HK-2 (cell line): ENCODE measurements around the gene PGAP3.
"Not testable (repeated sequence)": the region's sequence is repeated elsewhere in the genome, so short reads cannot be mapped to it uniquely, and the experiment has no call there.

ENCODE experiments used
- DNase-seq: peaks from one replicate; pipeline ENCODE4 v3.0.0-alpha.2; 2018; ENCODE audit not compliant: unreplicated experiment

Gene PGAP3

DNA sequence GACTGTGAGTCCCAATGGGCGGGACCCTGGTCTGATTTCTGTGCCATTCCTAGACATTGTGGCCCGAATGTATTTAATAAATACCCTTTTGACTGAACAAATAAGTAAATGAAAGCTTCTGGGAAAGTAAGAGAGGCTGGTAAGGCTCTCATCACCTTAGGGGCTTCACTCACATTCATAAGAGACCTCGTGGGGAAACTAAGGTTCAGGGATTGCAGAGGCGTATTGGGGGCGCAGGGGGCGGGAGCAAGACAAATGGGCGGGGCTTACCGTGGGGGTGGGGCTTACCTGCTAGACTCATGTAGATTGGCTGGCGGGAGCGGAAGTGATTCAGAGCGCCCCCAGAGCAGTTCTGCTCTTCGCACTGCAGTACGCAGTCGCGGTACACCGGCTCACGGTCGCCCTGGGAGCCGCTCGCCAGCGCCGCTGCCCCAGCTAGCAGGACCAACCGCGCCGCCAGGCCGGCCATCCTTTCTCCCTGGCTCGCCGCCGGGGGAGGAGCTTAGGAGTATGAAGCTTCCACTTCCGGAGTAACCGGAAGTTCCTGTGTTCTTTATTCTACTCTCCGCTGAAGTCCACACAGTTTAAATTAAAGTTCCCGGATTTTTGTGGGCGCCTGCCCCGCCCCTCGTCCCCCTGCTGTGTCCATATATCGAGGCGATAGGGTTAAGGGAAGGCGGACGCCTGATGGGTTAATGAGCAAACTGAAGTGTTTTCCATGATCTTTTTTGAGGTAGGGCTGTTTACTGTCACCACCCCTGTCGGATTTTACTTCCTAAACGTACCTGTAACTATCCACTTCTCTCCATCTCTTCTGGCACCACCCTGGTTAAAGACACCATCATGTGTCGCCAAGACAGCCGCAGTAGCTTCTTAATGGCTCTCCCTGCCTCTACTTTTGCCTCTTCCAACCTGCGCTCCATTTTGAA, at the start of gene PGAP3:
TSS of gene PGAP3 (minus strand) at position 512 of the 929 bp plus-strand sequence. CDS start at position 469, 43 bp downstream.
- peak; percentile 89 for DNase-seq

- DNase-seq: no peak
Observed at GRCh38 chr17:39737206-39737759, 49.4 kb upstream of the PGAP3 start.

- no peak for DNase-seq
Observed at GRCh38 chr17:39736319-39737165, 48.7 kb upstream of the PGAP3 start.

- no peak for DNase-seq
Observed at GRCh38 chr17:39735882-39736281, 48.0 kb upstream of the PGAP3 start.

- no peak for DNase-seq
Observed at GRCh38 chr17:39732586-39732985, 44.7 kb upstream of the PGAP3 start.

- peak; percentile 94 for DNase-seq
Observed at GRCh38 chr17:39730095-39730921, 42.5 kb upstream of the PGAP3 start, which contains the start of gene MIEN1. MIEN1 (minus strand) TSS chr17:39730532; CDS start chr17:39730495, 37 bp downstream.

DNA sequence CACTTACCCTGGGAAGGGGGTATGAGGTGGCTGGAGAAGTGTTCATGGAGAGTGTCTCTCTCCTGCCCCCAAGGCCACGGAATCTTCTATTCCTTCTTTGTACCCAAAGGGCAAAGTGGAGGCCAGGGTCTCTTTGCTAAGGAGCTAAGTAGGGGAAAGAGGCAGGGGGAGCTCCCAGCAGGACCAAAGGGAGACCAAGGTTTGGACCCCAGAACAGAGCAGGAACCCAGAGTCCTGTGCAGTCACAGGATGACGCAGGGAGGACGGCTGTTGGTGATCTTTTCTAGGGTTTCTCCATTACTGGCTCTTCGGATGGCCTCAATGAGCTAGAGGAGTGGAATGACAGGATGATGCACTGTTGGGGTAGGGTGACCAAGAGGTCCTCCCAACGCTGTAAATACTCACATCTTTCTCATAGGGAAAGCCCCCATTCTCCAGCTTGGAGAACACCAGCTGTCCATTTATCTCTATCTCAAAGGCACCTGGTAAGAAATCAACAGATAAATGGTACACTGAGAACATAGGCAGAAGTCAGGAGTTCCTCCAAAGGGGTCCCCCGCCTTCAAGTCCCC, 41.5 kb upstream of the PGAP3 start:
- DNase-seq: no peak

DNA sequence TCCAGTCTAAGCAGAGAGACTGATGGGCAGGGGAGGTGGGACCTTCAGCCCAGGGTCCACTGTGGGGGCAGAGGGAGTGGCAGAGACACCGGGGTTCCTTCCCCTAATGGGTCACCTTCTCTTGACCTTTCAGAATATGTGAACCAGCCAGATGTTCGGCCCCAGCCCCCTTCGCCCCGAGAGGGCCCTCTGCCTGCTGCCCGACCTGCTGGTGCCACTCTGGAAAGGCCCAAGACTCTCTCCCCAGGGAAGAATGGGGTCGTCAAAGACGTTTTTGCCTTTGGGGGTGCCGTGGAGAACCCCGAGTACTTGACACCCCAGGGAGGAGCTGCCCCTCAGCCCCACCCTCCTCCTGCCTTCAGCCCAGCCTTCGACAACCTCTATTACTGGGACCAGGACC, 39.7 kb upstream of the PGAP3 start:
- DNase-seq: no peak

- no peak for DNase-seq
Observed at GRCh38 chr17:39726617-39727016, 38.8 kb upstream of the PGAP3 start.

GRCh38 chr17:39725923-39726322, 38.1 kb upstream of the PGAP3 start:
- DNase-seq: not testable (repeated sequence)

GRCh38 chr17:39724731-39725130, 36.9 kb upstream of the PGAP3 start:
- DNase-seq: no peak

GRCh38 chr17:39722965-39723848, 35.4 kb upstream of the PGAP3 start:
- DNase-seq: no peak

DNA sequence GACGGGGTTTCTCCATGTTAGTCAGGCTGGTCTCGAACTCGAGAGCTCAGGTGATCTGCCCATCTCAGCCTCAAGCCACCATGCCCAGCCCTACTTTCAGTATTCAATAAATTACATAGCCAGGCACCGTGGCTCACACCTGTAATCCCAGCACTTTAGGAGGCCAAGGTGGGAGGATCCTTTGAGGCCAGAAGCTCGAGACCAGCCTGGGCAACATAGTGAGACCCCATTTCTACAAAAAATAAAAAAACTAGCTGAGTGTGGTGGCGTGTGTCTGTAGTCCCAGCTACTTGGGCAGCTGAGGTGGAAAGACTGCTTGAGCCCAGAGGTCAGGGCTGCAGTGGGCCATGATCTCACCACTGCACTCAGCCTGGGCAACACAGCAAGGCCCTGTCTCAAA, 34.2 kb upstream of the PGAP3 start:
- no peak for DNase-seq

DNA sequence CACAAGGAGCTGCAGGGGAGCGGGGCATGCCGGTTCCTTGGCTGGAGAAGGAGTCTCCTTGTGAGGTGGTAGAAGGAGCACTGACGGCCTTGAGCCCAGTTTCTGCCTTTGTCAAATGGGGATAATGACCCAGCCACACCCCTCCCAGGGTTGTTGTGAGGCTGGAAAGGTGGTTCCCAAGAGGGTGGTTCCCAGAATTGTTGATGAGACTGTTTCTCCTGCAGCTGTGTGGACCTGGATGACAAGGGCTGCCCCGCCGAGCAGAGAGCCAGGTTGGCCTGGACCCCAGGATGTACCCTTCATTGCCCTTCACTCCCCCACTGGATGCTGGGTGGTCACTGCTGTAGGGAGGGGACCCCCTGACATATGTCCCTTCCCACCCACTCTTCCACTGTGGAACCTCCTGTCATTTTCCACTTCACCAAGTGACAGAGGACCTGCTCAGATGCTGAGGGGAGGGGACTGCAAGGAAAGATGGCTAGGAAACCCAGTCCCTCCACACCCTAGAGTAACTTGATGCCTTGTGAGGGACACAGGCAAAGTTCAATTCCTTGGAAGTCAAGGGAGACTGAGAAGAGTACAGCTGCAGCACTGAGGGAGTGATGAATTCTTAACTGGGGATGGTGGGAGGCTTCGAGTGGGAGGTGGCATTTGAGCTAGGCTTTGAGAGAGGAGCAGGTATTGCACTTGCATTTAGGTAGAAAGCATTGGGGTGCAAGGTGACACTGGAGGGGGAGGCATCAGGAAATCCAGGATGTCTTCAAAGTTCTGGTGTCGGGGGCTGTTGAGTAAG, 31.9 kb upstream of the PGAP3 start:
- no peak for DNase-seq

GRCh38 chr17:39717660-39718059, 29.8 kb upstream of the PGAP3 start:
- DNase-seq: no peak

DNA sequence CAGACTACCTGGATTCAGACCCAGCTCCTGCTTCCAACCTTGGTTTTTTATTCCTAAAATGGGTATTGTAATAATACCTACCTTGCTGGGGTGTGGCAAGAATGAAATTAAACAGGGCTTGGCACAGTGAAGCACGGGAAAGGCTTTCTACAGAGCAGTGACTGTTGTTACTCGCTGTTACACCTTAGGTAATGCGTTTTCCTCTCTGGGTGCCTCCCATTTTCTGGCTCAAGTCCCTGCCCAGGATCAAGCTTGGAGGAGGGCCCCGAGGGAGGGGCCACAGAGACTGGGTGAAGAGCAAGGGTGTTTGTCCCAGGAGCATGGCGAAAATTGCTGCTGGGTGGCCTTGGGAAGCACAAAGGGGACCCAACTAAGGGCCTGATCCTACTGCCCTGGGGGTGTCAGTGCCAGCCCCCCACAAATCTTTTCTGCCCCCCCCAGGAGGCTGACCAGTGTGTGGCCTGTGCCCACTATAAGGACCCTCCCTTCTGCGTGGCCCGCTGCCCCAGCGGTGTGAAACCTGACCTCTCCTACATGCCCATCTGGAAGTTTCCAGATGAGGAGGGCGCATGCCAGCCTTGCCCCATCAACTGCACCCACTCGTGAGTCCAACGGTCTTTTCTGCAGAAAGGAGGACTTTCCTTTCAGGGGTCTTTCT, 29.2 kb upstream of the PGAP3 start:
- DNase-seq: no peak

GRCh38 chr17:39716073-39716818, 28.4 kb upstream of the PGAP3 start:
- no peak for DNase-seq
